Stimulated activated CD8-positive, alpha-beta memory T cell treated with anti-CD3 and anti-CD28 coated beads, Interleukin-7, amount 100 ng/mL, for 4 hours (primary cell): ENCODE measurements around the gene UBB.
"Not testable (repeated sequence)": the region's sequence is repeated elsewhere in the genome, so short reads cannot be mapped to it uniquely, and the experiment has no call there.

Experiments
- DNase-seq, 2 donors: peaks; one replicate each; pipeline ENCODE4 v3.0.0-alpha.2; 2020; ENCODE audit warnings: low read depth in 2 of 2

The UBB gene

DNA sequence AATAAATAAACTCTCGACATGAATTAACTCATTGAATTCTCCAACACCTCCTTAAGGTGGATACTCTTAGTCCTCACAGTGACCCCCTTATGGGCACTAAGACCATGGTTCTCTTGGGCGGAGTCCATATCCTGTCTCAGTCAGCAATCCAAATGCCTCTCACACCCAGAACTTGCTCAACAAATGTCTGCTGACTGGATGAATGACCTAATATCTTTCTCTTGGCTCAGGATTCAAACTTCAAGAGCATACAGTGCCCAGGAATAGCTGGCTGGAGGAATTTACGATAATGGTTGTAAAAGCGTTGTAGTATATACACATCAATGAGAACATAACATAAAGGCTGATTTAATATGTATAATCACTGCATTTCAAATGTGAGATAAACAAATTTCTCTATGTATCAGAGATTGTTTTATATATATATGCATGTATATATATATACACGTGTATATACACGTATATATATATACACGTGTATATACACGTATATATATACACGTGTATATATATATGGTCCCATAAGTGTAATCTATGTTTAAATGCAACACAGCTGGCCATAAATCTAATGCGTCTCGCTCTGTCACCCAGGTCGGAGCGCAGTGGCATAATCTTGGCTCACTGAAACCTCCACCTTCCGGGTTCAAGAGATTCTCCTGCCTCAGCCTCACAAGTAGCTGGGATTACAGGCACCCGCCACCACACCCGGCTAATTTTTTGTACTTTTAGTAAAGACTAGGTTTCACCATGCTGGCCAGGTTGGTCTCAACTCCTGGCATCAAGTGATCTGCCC, 6.5 kb upstream of the UBB start:
- no peak for DNase-seq

- no peak for DNase-seq
Observed at GRCh38 chr17:16377941-16378341, 3.0 kb upstream of the UBB start.

GRCh38 chr17:16378636-16379282, 2.1 kb upstream of the UBB start:
- DNase-seq, result no peak

DNA sequence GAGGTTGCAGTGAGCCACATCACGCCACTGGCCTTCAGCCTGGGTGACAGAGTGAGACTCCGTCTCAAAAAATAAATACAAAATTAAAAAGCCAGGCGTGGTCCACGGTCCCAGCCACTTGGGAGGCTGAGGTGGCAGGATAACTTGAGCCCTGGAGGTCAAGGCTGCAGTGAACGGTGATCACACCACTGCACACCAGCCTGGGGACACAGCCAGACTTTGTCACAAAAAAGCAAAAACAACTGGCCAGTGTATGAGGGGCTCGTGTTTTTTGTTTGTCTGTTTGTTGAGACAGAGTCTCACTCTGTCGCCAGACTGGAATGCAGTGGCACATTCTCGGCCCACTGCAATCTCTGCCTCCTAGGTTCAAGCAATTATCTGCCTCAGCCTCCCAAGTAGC, 1.2 kb upstream of the UBB start:
- DNase-seq, result no peak

- DNase-seq, result no peak
Observed at GRCh38 chr17:16381496-16381820, 567 bp downstream of the UBB start.

GRCh38 chr17:16383216-16383615, 2.3 kb downstream of the UBB start:
- DNase-seq, result no peak

- DNase-seq, result no peak
Observed at GRCh38 chr17:16383772-16384287, 2.9 kb downstream of the UBB start.

GRCh38 chr17:16384557-16384956, 3.7 kb downstream of the UBB start:
- no peak for DNase-seq

GRCh38 chr17:16386126-16386507, 5.2 kb downstream of the UBB start:
- not testable (repeated sequence) for DNase-seq

- no peak for DNase-seq
Observed at GRCh38 chr17:16391451-16391850, 10.6 kb downstream of the UBB start.

- DNase-seq, result not testable (repeated sequence)
Observed at GRCh38 chr17:16392491-16392890, 11.6 kb downstream of the UBB start.

GRCh38 chr17:16395887-16396286, 15.0 kb downstream of the UBB start:
- not testable (repeated sequence) for DNase-seq

GRCh38 chr17:16396693-16397092, 15.8 kb downstream of the UBB start:
- DNase-seq, result not testable (repeated sequence)

GRCh38 chr17:16398270-16399267, 17.7 kb downstream of the UBB start:
- DNase-seq, result no peak

DNA sequence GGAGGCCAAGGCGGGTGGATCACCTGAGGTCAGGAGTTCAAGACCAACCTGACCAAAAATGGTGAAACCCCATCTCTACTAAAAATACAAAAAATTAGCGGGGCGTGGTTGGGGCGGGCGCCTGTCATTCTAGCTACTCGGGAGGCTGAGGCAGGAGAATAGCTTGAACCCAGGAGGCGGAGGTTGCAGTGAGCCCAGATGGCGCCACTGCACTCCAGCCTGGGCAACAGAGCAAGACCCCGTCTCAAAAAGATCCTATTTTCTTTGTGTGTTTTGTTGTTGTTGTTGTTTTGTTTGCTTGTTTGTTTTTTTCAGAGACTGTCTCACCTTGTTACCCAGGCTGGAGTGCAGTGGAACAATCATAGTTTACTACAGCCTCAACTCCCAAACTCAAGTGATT, 23.0 kb downstream of the UBB start:
- not testable (repeated sequence) for DNase-seq

- DNase-seq, result peak in 1 of 2 donors; percentile 8
Observed at GRCh38 chr17:16406742-16407674, 26.1 kb downstream of the UBB start.

DNA sequence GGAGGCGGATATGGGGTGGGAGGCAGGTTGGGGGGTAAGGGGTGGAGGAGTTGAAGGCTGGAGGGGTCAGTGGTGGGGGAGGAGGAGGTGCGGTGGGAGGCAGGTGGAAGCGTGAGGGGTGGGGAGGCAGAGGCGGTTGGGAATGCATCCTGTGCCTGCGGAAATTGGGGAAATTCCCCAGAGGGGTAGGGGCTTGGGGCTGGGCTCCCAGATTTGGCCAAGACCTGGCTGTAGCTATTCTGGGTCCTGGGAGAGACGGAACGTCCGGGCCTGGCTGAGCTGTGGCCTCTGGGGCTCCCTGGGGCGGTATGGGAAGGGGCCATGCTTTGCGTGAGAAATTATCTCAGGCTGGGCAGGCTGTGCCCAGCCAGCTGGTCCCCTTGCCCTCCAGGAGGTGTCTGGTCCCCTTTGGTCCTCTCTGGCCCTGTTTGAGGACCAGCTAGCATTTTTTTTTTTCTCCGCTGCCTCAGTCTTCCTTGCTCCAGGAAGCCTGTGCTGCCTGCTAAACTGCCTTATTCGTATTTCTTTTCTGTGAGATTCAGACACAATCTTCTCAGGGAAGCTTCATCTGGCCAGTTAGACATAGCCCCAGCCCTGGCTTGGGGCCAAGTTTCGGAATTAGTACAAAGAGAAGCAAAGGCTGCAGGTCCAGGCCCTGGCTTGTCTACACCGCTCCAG, 27.2 kb downstream of the UBB start:
- no peak for DNase-seq

DNA sequence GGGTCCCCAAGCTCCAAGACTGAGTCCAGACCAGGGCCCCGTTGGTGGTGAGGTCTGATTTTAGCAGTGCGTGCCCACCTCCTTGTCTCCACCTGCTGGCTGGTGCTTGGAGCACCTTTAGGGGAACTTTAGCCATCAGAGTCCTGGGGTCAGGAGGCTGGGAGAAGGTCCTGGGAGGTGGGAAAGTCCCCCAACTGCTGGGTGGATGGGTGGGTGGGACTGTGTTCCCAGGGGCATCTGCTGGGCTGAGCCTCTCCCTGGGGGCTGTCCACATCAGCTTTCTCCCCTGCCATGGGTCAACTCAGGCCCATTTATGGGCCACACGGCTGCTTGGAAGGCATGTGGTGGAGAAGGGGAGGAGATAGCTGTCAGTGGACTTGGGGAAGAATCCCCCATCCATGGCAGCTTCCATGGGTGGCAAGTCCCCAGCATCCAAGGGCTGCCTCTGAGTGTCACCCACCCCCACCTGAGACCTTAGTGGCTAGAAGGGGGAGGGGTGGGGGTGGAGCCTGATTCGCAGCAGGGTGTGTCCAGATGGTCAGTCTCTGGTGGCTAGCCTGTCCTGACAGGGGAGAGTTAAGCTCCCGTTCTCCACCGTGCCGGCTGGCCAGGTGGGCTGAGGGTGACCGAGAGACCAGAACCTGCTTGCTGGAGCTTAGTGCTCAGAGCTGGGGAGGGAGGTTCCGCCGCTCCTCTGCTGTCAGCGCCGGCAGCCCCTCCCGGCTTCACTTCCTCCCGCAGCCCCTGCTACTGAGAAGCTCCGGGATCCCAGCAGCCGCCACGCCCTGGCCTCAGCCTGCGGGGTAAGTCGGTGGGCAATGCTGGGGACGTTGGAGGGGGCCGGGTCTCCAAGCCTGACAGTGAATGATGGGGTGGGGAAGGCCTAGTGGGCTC, 34.4 kb downstream of the UBB start, which contains the start of gene TRPV2:
Gene TRPV2, plus strand, starts transcription at position 541 of the 894 bp plus-strand sequence. CDS start 2,098 bp downstream, outside the sequence.
- DNase-seq, result no peak

DNA sequence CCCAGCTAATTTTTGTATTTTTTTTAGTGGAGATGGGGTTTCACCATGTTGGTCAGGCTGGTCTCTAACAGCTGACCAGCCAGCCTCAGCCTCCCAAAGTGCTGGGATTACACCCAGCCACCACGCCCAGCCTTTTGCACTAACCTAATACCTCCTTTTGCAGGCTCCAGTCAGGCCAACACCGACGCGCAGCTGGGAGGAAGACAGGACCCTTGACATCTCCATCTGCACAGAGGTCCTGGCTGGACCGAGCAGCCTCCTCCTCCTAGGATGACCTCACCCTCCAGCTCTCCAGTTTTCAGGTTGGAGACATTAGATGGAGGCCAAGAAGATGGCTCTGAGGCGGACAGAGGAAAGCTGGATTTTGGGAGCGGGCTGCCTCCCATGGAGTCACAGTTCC, 36.5 kb downstream of the UBB start:
- no peak for DNase-seq
